ENCODE measurements around the gene MEIKIN. TPM values are rescaled to one million over a fixed set of nuclear protein-coding genes. Genes with fewer than 3 reads are reported as not detected.

MEIKIN gene
- total and polyA plus RNA-seq, 4 donors, result 0.42 to 0.51 TPM; not detected in 2

GRCh38 chr5:131814990-131815389 lies 130.5 kb downstream of the MEIKIN start:
- no peak overlapping the region for H3K4me3 ChIP-seq (ENCODE audit: low read depth in 1 of 3, low read length in 3 of 3)
- H3K9me3 ChIP-seq (ENCODE audit: control insufficient read depth in 4 of 4, low read length in 3 of 4), result no peaks in the 10 kb centered on the region
- no peak overlapping the region for H3K9ac ChIP-seq (ENCODE audit: low read depth in 1 of 2, low read length in 2 of 2)
- 76% methylated on average over 2 of the region's 2 CpGs for WGBS
- H3K27me3 ChIP-seq (ENCODE audit: control insufficient read depth in 4 of 4, insufficient read depth in 4 of 4, low read length in 3 of 4), result no peaks in the 10 kb centered on the region
- H3K4me1 ChIP-seq (ENCODE audit: control insufficient read depth in 4 of 4, insufficient read depth in 4 of 4, low read length in 3 of 4), result no peaks in the 10 kb centered on the region
- DNase-seq (ENCODE audit: low spot score), result no peak
- no peak for TF ChIP-seq TAF1 (conservative IDR thresholded peaks at IDR 0.05)
- TF ChIP-seq, protein P1, sequence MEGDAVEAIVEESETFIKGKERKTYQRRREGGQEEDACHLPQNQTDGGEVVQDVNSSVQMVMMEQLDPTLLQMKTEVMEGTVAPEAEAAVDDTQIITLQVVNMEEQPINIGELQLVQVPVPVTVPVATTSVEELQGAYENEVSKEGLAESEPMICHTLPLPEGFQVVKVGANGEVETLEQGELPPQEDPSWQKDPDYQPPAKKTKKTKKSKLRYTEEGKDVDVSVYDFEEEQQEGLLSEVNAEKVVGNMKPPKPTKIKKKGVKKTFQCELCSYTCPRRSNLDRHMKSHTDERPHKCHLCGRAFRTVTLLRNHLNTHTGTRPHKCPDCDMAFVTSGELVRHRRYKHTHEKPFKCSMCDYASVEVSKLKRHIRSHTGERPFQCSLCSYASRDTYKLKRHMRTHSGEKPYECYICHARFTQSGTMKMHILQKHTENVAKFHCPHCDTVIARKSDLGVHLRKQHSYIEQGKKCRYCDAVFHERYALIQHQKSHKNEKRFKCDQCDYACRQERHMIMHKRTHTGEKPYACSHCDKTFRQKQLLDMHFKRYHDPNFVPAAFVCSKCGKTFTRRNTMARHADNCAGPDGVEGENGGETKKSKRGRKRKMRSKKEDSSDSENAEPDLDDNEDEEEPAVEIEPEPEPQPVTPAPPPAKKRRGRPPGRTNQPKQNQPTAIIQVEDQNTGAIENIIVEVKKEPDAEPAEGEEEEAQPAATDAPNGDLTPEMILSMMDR (IDR thresholded peaks at IDR 0.05; ENCODE audit: low read depth, low read length, missing input control), result no peak
- TF ChIP-seq JUND (IDR thresholded peaks at IDR 0.05), result no peak
- TF ChIP-seq SP1 (IDR thresholded peaks at IDR 0.05), result no peak
- TF ChIP-seq FOXA2 (IDR thresholded peaks at IDR 0.05), result no peak
- TF ChIP-seq RAD21 (IDR thresholded peaks at IDR 0.05), result no peak
- no peak for TF ChIP-seq FOXA1 (IDR thresholded peaks at IDR 0.05)
- TF ChIP-seq NR2F2 (IDR thresholded peaks at IDR 0.05), result no peak
- no peak for TF ChIP-seq YY1 (IDR thresholded peaks at IDR 0.05)
- TF ChIP-seq HNF4G (IDR thresholded peaks at IDR 0.05), result no peak
- TF ChIP-seq ATF3 (IDR thresholded peaks at IDR 0.05), result no peak
- TF ChIP-seq RXRA (IDR thresholded peaks at IDR 0.05), result no peak
- TF ChIP-seq, protein P2, sequence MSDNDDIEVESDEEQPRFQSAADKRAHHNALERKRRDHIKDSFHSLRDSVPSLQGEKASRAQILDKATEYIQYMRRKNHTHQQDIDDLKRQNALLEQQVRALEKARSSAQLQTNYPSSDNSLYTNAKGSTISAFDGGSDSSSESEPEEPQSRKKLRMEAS (IDR thresholded peaks at IDR 0.05), result no peak
- TF ChIP-seq EGR1 (IDR thresholded peaks at IDR 0.05; ENCODE audit: low read depth in 2 of 2), result no peak
- no peak for TF ChIP-seq GABPA (IDR thresholded peaks at IDR 0.05 in 1 of 2, conservative IDR thresholded peaks at IDR 0.05 in 1 of 2)
- TF ChIP-seq REST (IDR thresholded peaks at IDR 0.05), result no peak
- TF ChIP-seq ZBTB33 (IDR thresholded peaks at IDR 0.05), result no peak
- TF ChIP-seq HNF4A (conservative IDR thresholded peaks at IDR 0.05), result no peak
- H3K36me3 ChIP-seq (ENCODE audit: control insufficient read depth in 4 of 4, insufficient read depth in 3 of 4, low read depth in 1 of 4, low read length in 3 of 4), result no peaks in the 10 kb centered on the region
- H3K27ac ChIP-seq (ENCODE audit: low read depth in 1 of 2, low read length in 2 of 2), result no peak overlapping the region
